Peyer's patch (tissue), 4 donors: ENCODE data around the gene SLC35D3.

Source experiments
- POLR2A ChIP-seq, 2 donors: fragments of 450-650 bp; IDR thresholded peaks; one replicate each; pipeline ENCODE4 v1.5.1; 2017; ENCODE audit warnings: antibody characterized with exemption in 2 of 2, mild to moderate bottlenecking in 2 of 2, moderate library complexity in 2 of 2
- TF ChIP-seq, protein P1 (sequence below), 6 experiments: fragments of 450-650 bp in 4 of 6; fragments of 200-600 bp in 2 of 6; sonication (generic) in 1 of 6; IDR thresholded peaks; one replicate each; pipeline ENCODE4 v1.5.1; 2017 to 2019; ENCODE audit warnings: antibody characterized with exemption in 6 of 6, mild to moderate bottlenecking in 3 of 6, moderate library complexity in 1 of 6

DNA sequence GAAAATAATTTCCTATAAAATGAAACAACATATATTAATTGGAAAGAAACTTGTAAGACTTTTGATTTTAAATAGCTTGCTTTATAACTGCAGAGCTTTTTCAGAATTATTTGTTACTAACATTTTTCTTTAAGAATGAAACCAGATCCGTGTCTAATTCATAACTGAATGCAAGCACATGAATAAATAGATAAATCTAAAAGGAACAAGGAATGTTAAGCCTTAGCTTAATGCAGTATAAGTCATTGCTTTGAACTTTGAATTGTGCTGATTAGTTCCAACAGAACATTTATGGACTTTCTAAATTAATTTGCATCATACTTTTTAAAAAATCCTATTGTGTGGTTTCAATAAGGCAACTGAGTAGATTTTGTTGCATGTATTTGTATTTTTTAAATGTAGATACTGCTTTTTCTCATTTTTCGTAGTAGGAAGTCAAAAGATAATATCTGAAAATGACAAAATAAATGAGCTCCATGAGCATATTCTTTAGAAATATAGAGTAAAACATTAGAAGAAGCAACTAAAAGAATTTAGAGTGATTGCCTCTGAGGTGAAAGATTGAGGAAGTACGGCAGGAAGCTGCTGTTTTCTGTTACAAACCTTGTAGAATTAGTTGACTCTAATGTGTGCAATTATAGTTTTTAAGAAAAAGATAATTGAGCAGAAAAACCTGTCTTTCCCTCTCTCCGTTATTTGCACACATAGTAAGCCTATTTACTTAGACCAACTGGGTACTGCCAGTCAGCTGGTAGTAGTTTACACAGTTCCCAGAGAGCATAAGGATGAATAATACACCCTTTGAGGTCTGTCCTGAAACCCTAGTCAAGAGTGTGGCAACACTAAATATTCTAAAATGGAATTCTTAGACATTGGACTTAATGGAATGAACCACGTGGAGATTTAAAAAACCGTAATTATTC is 32.6 kb upstream of the SLC35D3 start:
- TF ChIP-seq, protein P1, sequence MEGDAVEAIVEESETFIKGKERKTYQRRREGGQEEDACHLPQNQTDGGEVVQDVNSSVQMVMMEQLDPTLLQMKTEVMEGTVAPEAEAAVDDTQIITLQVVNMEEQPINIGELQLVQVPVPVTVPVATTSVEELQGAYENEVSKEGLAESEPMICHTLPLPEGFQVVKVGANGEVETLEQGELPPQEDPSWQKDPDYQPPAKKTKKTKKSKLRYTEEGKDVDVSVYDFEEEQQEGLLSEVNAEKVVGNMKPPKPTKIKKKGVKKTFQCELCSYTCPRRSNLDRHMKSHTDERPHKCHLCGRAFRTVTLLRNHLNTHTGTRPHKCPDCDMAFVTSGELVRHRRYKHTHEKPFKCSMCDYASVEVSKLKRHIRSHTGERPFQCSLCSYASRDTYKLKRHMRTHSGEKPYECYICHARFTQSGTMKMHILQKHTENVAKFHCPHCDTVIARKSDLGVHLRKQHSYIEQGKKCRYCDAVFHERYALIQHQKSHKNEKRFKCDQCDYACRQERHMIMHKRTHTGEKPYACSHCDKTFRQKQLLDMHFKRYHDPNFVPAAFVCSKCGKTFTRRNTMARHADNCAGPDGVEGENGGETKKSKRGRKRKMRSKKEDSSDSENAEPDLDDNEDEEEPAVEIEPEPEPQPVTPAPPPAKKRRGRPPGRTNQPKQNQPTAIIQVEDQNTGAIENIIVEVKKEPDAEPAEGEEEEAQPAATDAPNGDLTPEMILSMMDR (IDR thresholded peaks at IDR 0.05) = no peak
- no peak for TF ChIP-seq POLR2A (IDR thresholded peaks at IDR 0.05)
